ENCODE results near the gene ITGAV.
A peak's percentile ranks its signal among the peaks of the same experiment; 100 is the strongest.

Gene ITGAV

GRCh38 chr2:186636800-186637496 is 47.1 kb downstream of the ITGAV start:
- Histone ChIP-seq H3K18ac (ENCODE audit: low read length) (no peak overlapping the region), H4K12ac (ENCODE audit: low read depth, low read length) (no peak overlapping the region), H4K91ac (ENCODE audit: low read depth, low read length) (no peak overlapping the region), H3K23ac (ENCODE audit: low read length) (no peak overlapping the region), H3K79me2 (ENCODE audit: control insufficient read depth, insufficient read depth, low read length, poor library complexity) (no peaks in the 10 kb centered on the region), H3K9me3 (ENCODE audit: insufficient read depth, low read depth, low read length) (no peaks in the 10 kb centered on the region), H2BK5ac (ENCODE audit: low read depth, low read length, poor library complexity) (no peak overlapping the region), H3K27ac (ENCODE audit: low read depth, low read length) (no peak overlapping the region), H2AFZ (ENCODE audit: insufficient read depth, low read length, poor library complexity) (no peak overlapping the region), H3K4me3 (ENCODE audit: low read depth, low read length) (no peak overlapping the region), H3K4ac (ENCODE audit: low read depth, low read length) (no peak overlapping the region), H3K36me3 (ENCODE audit: control insufficient read depth in 1 of 2, insufficient read depth in 2 of 2, low read length in 2 of 2) (peaks cover 10 to 25% of the 10 kb centered on the region in 2 experiments), H3K14ac (ENCODE audit: low read length) (no peak overlapping the region), H2BK12ac (ENCODE audit: low read length) (no peak overlapping the region), H2BK120ac (ENCODE audit: insufficient read depth, low read length, poor library complexity) (no peak overlapping the region), H3K4me2 (ENCODE audit: low read length) (no peak overlapping the region), H3K79me1 (ENCODE audit: low read length) (no peaks in the 10 kb centered on the region), H3K27me3 (ENCODE audit: insufficient read depth, low read length) (no peaks in the 10 kb centered on the region), H3K4me1 (ENCODE audit: control insufficient read depth in 1 of 2, insufficient read depth in 2 of 2, low read length in 2 of 2) (no peaks in the 10 kb centered on the region), H3K9ac (ENCODE audit: low read length) (no peak overlapping the region), H2AK5ac (ENCODE audit: low read length) (no peak overlapping the region), H4K8ac (ENCODE audit: low read depth, low read length) (no peak overlapping the region)
- DNase-seq = no peak
- WGBS (ENCODE audit: extremely low coverage, insufficient coverage, insufficient read length) = no CpG with 5 or more reads among the region's 11 CpGs

GRCh38 chr2:186637497-186637800 is 47.6 kb downstream of the ITGAV start:
- H3K4ac ChIP-seq (ENCODE audit: low read depth, low read length) = no peak overlapping the region
- no peak overlapping the region for H3K14ac ChIP-seq (ENCODE audit: low read length)
- H3K27me3 ChIP-seq (ENCODE audit: insufficient read depth, low read length) = no peaks in the 10 kb centered on the region
- no peak overlapping the region for H3K27ac ChIP-seq (ENCODE audit: low read depth, low read length)
- no peak overlapping the region for H2AK5ac ChIP-seq (ENCODE audit: low read length)
- H3K18ac ChIP-seq (ENCODE audit: low read length) = no peak overlapping the region
- no peak overlapping the region for H3K9ac ChIP-seq (ENCODE audit: low read length)
- no peak for DNase-seq
- no peak overlapping the region for H2AFZ ChIP-seq (ENCODE audit: insufficient read depth, low read length, poor library complexity)
- H4K8ac ChIP-seq (ENCODE audit: low read depth, low read length) = no peak overlapping the region
- H3K9me3 ChIP-seq (ENCODE audit: insufficient read depth, low read depth, low read length) = no peaks in the 10 kb centered on the region
- H2BK120ac ChIP-seq (ENCODE audit: insufficient read depth, low read length, poor library complexity) = no peak overlapping the region
- H3K4me3 ChIP-seq (ENCODE audit: low read depth, low read length) = no peak overlapping the region
- H3K4me2 ChIP-seq (ENCODE audit: low read length) = no peak overlapping the region
- no peaks in the 10 kb centered on the region for H3K79me1 ChIP-seq (ENCODE audit: low read length)
- H4K91ac ChIP-seq (ENCODE audit: low read depth, low read length) = no peak overlapping the region
- H2BK5ac ChIP-seq (ENCODE audit: low read depth, low read length, poor library complexity) = no peak overlapping the region
- H4K12ac ChIP-seq (ENCODE audit: low read depth, low read length) = no peak overlapping the region
- H3K79me2 ChIP-seq (ENCODE audit: control insufficient read depth, insufficient read depth, low read length, poor library complexity) = no peaks in the 10 kb centered on the region
- H2BK12ac ChIP-seq (ENCODE audit: low read length) = no peak overlapping the region
- peaks cover 10 to 26% of the 10 kb centered on the region in 2 experiments for H3K36me3 ChIP-seq (ENCODE audit: control insufficient read depth in 1 of 2, insufficient read depth in 2 of 2, low read length in 2 of 2)
- no peak overlapping the region for H3K23ac ChIP-seq (ENCODE audit: low read length)
- no peaks in the 10 kb centered on the region for H3K4me1 ChIP-seq (ENCODE audit: control insufficient read depth in 1 of 2, insufficient read depth in 2 of 2, low read length in 2 of 2)

GRCh38 chr2:186639939-186640338 is 50.1 kb downstream of the ITGAV start:
- no peak for DNase-seq
- Histone ChIP-seq H2AK5ac (ENCODE audit: low read length) (no peak overlapping the region), H3K79me2 (ENCODE audit: control insufficient read depth, insufficient read depth, low read length, poor library complexity) (no peaks in the 10 kb centered on the region), H4K91ac (ENCODE audit: low read depth, low read length) (no peak overlapping the region), H3K4me2 (ENCODE audit: low read length) (no peak overlapping the region), H2BK12ac (ENCODE audit: low read length) (no peak overlapping the region), H3K18ac (ENCODE audit: low read length) (no peak overlapping the region), H3K14ac (ENCODE audit: low read length) (no peak overlapping the region), H3K36me3 (ENCODE audit: control insufficient read depth in 1 of 2, insufficient read depth in 2 of 2, low read length in 2 of 2) (peaks cover 21 to 37% of the 10 kb centered on the region in 2 experiments), H3K79me1 (ENCODE audit: low read length) (no peaks in the 10 kb centered on the region), H3K4me1 (ENCODE audit: control insufficient read depth in 1 of 2, insufficient read depth in 2 of 2, low read length in 2 of 2) (no peaks in the 10 kb centered on the region), H2BK5ac (ENCODE audit: low read depth, low read length, poor library complexity) (no peak overlapping the region), H3K27me3 (ENCODE audit: insufficient read depth, low read length) (no peaks in the 10 kb centered on the region), H3K9ac (ENCODE audit: low read length) (no peak overlapping the region), H3K4ac (ENCODE audit: low read depth, low read length) (no peak overlapping the region), H2BK120ac (ENCODE audit: insufficient read depth, low read length, poor library complexity) (no peak overlapping the region), H3K27ac (ENCODE audit: low read depth, low read length) (no peak overlapping the region), H4K12ac (ENCODE audit: low read depth, low read length) (no peak overlapping the region), H3K9me3 (ENCODE audit: insufficient read depth, low read depth, low read length) (no peaks in the 10 kb centered on the region), H3K4me3 (ENCODE audit: low read depth, low read length) (no peak overlapping the region), H3K23ac (ENCODE audit: low read length) (no peak overlapping the region), H4K8ac (ENCODE audit: low read depth, low read length) (no peak overlapping the region), H2AFZ (ENCODE audit: insufficient read depth, low read length, poor library complexity) (no peak overlapping the region)

GRCh38 chr2:186641132-186641806 is 51.4 kb downstream of the ITGAV start:
- H2BK120ac ChIP-seq (ENCODE audit: insufficient read depth, low read length, poor library complexity) = no peak overlapping the region
- no peak overlapping the region for H4K91ac ChIP-seq (ENCODE audit: low read depth, low read length)
- no peaks in the 10 kb centered on the region for H3K79me1 ChIP-seq (ENCODE audit: low read length)
- no CpG with 5 or more reads among the region's 4 CpGs for WGBS (ENCODE audit: extremely low coverage, insufficient coverage, insufficient read length)
- no peak overlapping the region for H2AFZ ChIP-seq (ENCODE audit: insufficient read depth, low read length, poor library complexity)
- no peak for DNase-seq
- no peaks in the 10 kb centered on the region for H3K27me3 ChIP-seq (ENCODE audit: insufficient read depth, low read length)
- no peaks in the 10 kb centered on the region for H3K4me1 ChIP-seq (ENCODE audit: control insufficient read depth in 1 of 2, insufficient read depth in 2 of 2, low read length in 2 of 2)
- no peak overlapping the region for H2BK12ac ChIP-seq (ENCODE audit: low read length)
- no peak overlapping the region for H3K4me2 ChIP-seq (ENCODE audit: low read length)
- no peak overlapping the region for H3K4ac ChIP-seq (ENCODE audit: low read depth, low read length)
- no peak overlapping the region for H3K27ac ChIP-seq (ENCODE audit: low read depth, low read length)
- peak overlapping the region; percentile 49 for H2BK5ac ChIP-seq (ENCODE audit: low read depth, low read length, poor library complexity)
- no peak overlapping the region for H4K12ac ChIP-seq (ENCODE audit: low read depth, low read length)
- H3K79me2 ChIP-seq (ENCODE audit: control insufficient read depth, insufficient read depth, low read length, poor library complexity) = no peaks in the 10 kb centered on the region
- H3K9ac ChIP-seq (ENCODE audit: low read length) = no peak overlapping the region
- H2AK5ac ChIP-seq (ENCODE audit: low read length) = no peak overlapping the region
- peaks cover 23 to 38% of the 10 kb centered on the region in 2 experiments for H3K36me3 ChIP-seq (ENCODE audit: control insufficient read depth in 1 of 2, insufficient read depth in 2 of 2, low read length in 2 of 2)
- no peak overlapping the region for H3K23ac ChIP-seq (ENCODE audit: low read length)
- no peak overlapping the region for H3K14ac ChIP-seq (ENCODE audit: low read length)
- H3K4me3 ChIP-seq (ENCODE audit: low read depth, low read length) = no peak overlapping the region
- H3K9me3 ChIP-seq (ENCODE audit: insufficient read depth, low read depth, low read length) = no peaks in the 10 kb centered on the region
- H3K18ac ChIP-seq (ENCODE audit: low read length) = no peak overlapping the region
- peak overlapping the region; percentile 28 for H4K8ac ChIP-seq (ENCODE audit: low read depth, low read length)
